Karpas-422 (cell line): ENCODE results near the gene YDJC. TPM values are rescaled to one million over a fixed set of nuclear protein-coding genes. Genes with fewer than 3 reads are reported as not detected.

Experiments
- DNase-seq: peaks from one replicate; pipeline ENCODE4 v3.0.0-alpha.2; 2015
- H2AFZ ChIP-seq: fragments of 200-600 bp; sonication (generic); 2 replicates; pipeline ENCODE4 v1.6.1; 2014; ENCODE audit warnings: antibody characterized with exemption, low read length, mixed read lengths
- H3K27ac ChIP-seq: fragments of 200-600 bp; sonication (generic); 2 replicates; pipeline ENCODE4 v1.5.1; 2014; ENCODE audit warnings: mild to moderate bottlenecking, low read length, moderate library complexity
- H3K27me3 ChIP-seq: fragments of 200-600 bp; sonication (generic); 2 replicates; pipeline ENCODE4 v1.6.1; 2014; ENCODE audit warnings: low read length, mixed read lengths
- H3K36me3 ChIP-seq: fragments of 200-600 bp; sonication (generic); 2 replicates; pipeline ENCODE4 v1.6.1; 2014; ENCODE audit warnings: low read length, mixed read lengths; ENCODE audit not compliant: insufficient read depth
- H3K4me1 ChIP-seq: fragments of 200-600 bp; sonication (generic); 2 replicates; pipeline ENCODE4 v1.6.1; 2014; ENCODE audit warnings: mild to moderate bottlenecking, low read length, mixed read lengths
- H3K4me2 ChIP-seq: fragments of 200-600 bp; sonication (generic); 2 replicates; pipeline ENCODE4 v1.6.1; 2014; ENCODE audit warnings: low read length, low read depth, mild to moderate bottlenecking; ENCODE audit not compliant: poor library complexity, severe bottlenecking
- H3K4me3 ChIP-seq: fragments of 200-600 bp; sonication (generic); 2 replicates; pipeline ENCODE4 v1.5.1; 2014; ENCODE audit warnings: mild to moderate bottlenecking, antibody characterized with exemption, low read length, mixed read lengths
- H3K79me2 ChIP-seq: fragments of 200-600 bp; sonication (generic); 2 replicates; pipeline ENCODE4 v1.6.1; 2014; ENCODE audit warnings: mild to moderate bottlenecking, low read length, mixed read lengths
- H3K9ac ChIP-seq: fragments of 200-600 bp; sonication (generic); 2 replicates; pipeline ENCODE4 v1.6.0; 2014; ENCODE audit warnings: low read length
- H3K9me2 ChIP-seq: fragments of 200-600 bp; sonication (generic), shearing (Covaris generic); replicated peaks from 2 replicates; pipeline ENCODE4 v1.6.0; 2014; ENCODE audit warnings: mild to moderate bottlenecking, low read length, moderate library complexity; ENCODE audit not compliant: insufficient read depth
- H3K9me3 ChIP-seq: fragments of 300-700, 200-600 bp; sonication (generic); 2 replicates; pipeline ENCODE4 v1.6.1; 2014; ENCODE audit warnings: low read length, mixed read lengths
- H4K20me1 ChIP-seq: fragments of 200-600 bp; sonication (generic); 2 replicates; pipeline ENCODE4 v1.6.1; 2014; ENCODE audit warnings: mild to moderate bottlenecking, antibody characterized with exemption, low read length, low read depth; ENCODE audit not compliant: insufficient read depth
- total RNA-seq: library from RNA; depleted of rRNA; stranded (reverse); fragments of >200 nt; shearing (Covaris generic); gene quantifications from 2 replicates; pipeline ENCODE4 v1.2.3, GENCODE V29; 2014; ENCODE audit warnings: low replicate concordance

YDJC gene
- total RNA-seq, 1 experiment from 2014 or later: 59.1 TPM

GRCh38 chr22:21669026-21669425, 39.2 kb upstream of the YDJC start:
- Histone ChIP-seq H3K9ac (no peak overlapping the region), H3K4me1 (peaks cover 33% of the 10 kb centered on the region), H3K4me2 (no peak overlapping the region), H3K27ac (no peak overlapping the region), H3K36me3 (no peaks in the 10 kb centered on the region; the same call in 1 of the 2 replicates), H3K9me3 (no peaks in the 10 kb centered on the region), H4K20me1 (no peaks in the 10 kb centered on the region), H3K27me3 (no peaks in the 10 kb centered on the region), H3K9me2 (no peaks in the 10 kb centered on the region), H3K79me2 (peaks cover 35% of the 10 kb centered on the region), H2AFZ (no peak overlapping the region), H3K4me3 (no peak overlapping the region)
- no peak for DNase-seq

GRCh38 chr22:21666786-21667185, 37.0 kb upstream of the YDJC start:
- Histone ChIP-seq H3K27ac (no peak overlapping the region), H3K4me1 (peaks cover 33% of the 10 kb centered on the region), H3K4me3 (peak overlapping the region; percentile 87), H3K4me2 (peak overlapping the region; percentile 84), H4K20me1 (no peaks in the 10 kb centered on the region), H3K9me3 (no peaks in the 10 kb centered on the region), H3K79me2 (peaks cover 35% of the 10 kb centered on the region), H3K27me3 (no peaks in the 10 kb centered on the region), H3K9ac (peak overlapping the region; percentile 88), H3K9me2 (no peaks in the 10 kb centered on the region), H3K36me3 (no peaks in the 10 kb centered on the region; the same call in 1 of the 2 replicates), H2AFZ (no peak overlapping the region)
- DNase-seq: peak; percentile 43

GRCh38 chr22:21665047-21665851, 35.4 kb upstream of the YDJC start:
- Histone ChIP-seq H4K20me1 (no peaks in the 10 kb centered on the region), H3K79me2 (peaks cover 31% of the 10 kb centered on the region), H2AFZ (peak overlapping the region; percentile 94), H3K27ac (no peak overlapping the region), H3K9ac (peak overlapping the region; percentile 88), H3K4me2 (peak overlapping the region; percentile 84), H3K9me3 (no peaks in the 10 kb centered on the region), H3K27me3 (no peaks in the 10 kb centered on the region), H3K36me3 (no peaks in the 10 kb centered on the region), H3K4me1 (peaks cover 30% of the 10 kb centered on the region), H3K4me3 (peak overlapping the region; percentile 87), H3K9me2 (no peaks in the 10 kb centered on the region)
- DNase-seq: peak; percentile 36

- Histone ChIP-seq H3K9me2 (no peaks in the 10 kb centered on the region), H3K36me3 (no peaks in the 10 kb centered on the region), H3K4me1 (peaks cover 17% of the 10 kb centered on the region), H3K9me3 (no peaks in the 10 kb centered on the region), H2AFZ (no peak overlapping the region), H4K20me1 (no peaks in the 10 kb centered on the region), H3K9ac (no peak overlapping the region), H3K79me2 (peaks cover 22% of the 10 kb centered on the region), H3K4me2 (no peak overlapping the region), H3K27ac (no peak overlapping the region), H3K27me3 (no peaks in the 10 kb centered on the region), H3K4me3 (no peak overlapping the region)
- peak; percentile 39 for DNase-seq
Observed at GRCh38 chr22:21663738-21664137, 33.9 kb upstream of the YDJC start.

- DNase-seq: no peak
- H3K36me3 ChIP-seq: no peaks in the 10 kb centered on the region
- H3K4me1 ChIP-seq: peaks cover 24% of the 10 kb centered on the region
- H3K79me2 ChIP-seq: peaks cover 9% of the 10 kb centered on the region
- no peaks in the 10 kb centered on the region for H4K20me1 ChIP-seq
- H3K4me2 ChIP-seq: no peak overlapping the region
- no peak overlapping the region for H2AFZ ChIP-seq
- H3K27me3 ChIP-seq: no peaks in the 10 kb centered on the region
- no peaks in the 10 kb centered on the region for H3K9me3 ChIP-seq
- H3K27ac ChIP-seq: no peak overlapping the region
- no peak overlapping the region for H3K9ac ChIP-seq
- H3K9me2 ChIP-seq: no peaks in the 10 kb centered on the region
- H3K4me3 ChIP-seq: no peak overlapping the region
Observed at GRCh38 chr22:21661991-21662390, 32.2 kb upstream of the YDJC start.

- H3K4me2 ChIP-seq: no peak overlapping the region
- DNase-seq: no peak
- H2AFZ ChIP-seq: no peak overlapping the region
- H3K79me2 ChIP-seq: no peaks in the 10 kb centered on the region
- no peaks in the 10 kb centered on the region for H3K27me3 ChIP-seq
- H3K9me2 ChIP-seq: no peaks in the 10 kb centered on the region
- peaks cover 25% of the 10 kb centered on the region for H3K4me1 ChIP-seq
- H3K36me3 ChIP-seq: no peaks in the 10 kb centered on the region
- H3K27ac ChIP-seq: no peak overlapping the region
- H3K9ac ChIP-seq: no peak overlapping the region
- no peaks in the 10 kb centered on the region for H4K20me1 ChIP-seq
- no peak overlapping the region for H3K4me3 ChIP-seq
- no peaks in the 10 kb centered on the region for H3K9me3 ChIP-seq
Observed at GRCh38 chr22:21660904-21661303, 31.1 kb upstream of the YDJC start.

- Histone ChIP-seq H3K9me3 (no peaks in the 10 kb centered on the region), H3K27ac (no peak overlapping the region), H3K4me1 (peaks cover 18% of the 10 kb centered on the region), H3K9me2 (no peaks in the 10 kb centered on the region), H3K9ac (no peak overlapping the region), H2AFZ (no peak overlapping the region), H3K36me3 (no peaks in the 10 kb centered on the region), H3K4me3 (no peak overlapping the region), H3K4me2 (no peak overlapping the region), H4K20me1 (no peaks in the 10 kb centered on the region), H3K27me3 (no peaks in the 10 kb centered on the region), H3K79me2 (no peaks in the 10 kb centered on the region)
- DNase-seq: no peak
Observed at GRCh38 chr22:21659864-21660525, 30.2 kb upstream of the YDJC start.

- Histone ChIP-seq H3K4me2 (peak overlapping the region; percentile 86), H3K9me2 (no peaks in the 10 kb centered on the region), H2AFZ (peak overlapping the region; percentile 74; the same call in 1 of the 2 replicates), H4K20me1 (no peaks in the 10 kb centered on the region), H3K27me3 (no peaks in the 10 kb centered on the region), H3K27ac (peak overlapping the region; percentile 12; the same call in 1 of the 2 replicates), H3K36me3 (0 out of 2 replicates have a peak, but pooled peaks cover 4% of the 10 kb centered on the region), H3K4me3 (peak overlapping the region; percentile 78), H3K4me1 (peaks cover 27% of the 10 kb centered on the region), H3K9me3 (no peaks in the 10 kb centered on the region), H3K79me2 (peaks cover 7% of the 10 kb centered on the region), H3K9ac (peak overlapping the region; percentile 79)
- DNase-seq: peak; percentile 94
Observed at GRCh38 chr22:21657360-21658032, 27.7 kb upstream of the YDJC start.
